Measurements from ENCODE around the gene LGI1. TPM values are rescaled to one million over a fixed set of nuclear protein-coding genes. Genes with fewer than 3 reads are reported as not detected.

LGI1 gene
- total RNA-seq, 2 donors from 2014 or later, result 4.7 TPM; not detected in 1

GRCh38 chr10:93726024-93726423 lies 31.7 kb upstream of the LGI1 start:
- H3K9me3 ChIP-seq, result no peaks in the 10 kb centered on the region
- no peaks in the 10 kb centered on the region for H3K4me1 ChIP-seq (ENCODE audit: control insufficient read depth in 1 of 2, low read depth in 2 of 2)
- no peaks in the 10 kb centered on the region for H3K27me3 ChIP-seq (replicated peaks; ENCODE audit: insufficient read depth)
- H3K36me3 ChIP-seq, result no peaks in the 10 kb centered on the region
- no peak for TF ChIP-seq CTCF (IDR thresholded peaks at IDR 0.05)
- DNase-seq (ENCODE audit: low spot score), result no peak
- H3K4me3 ChIP-seq, result no peak overlapping the region
- no peak for ATAC-seq (ENCODE audit: insufficient number of reproducible peaks, low FRiP score, low read depth)
- no peak overlapping the region for H3K27ac ChIP-seq

- Histone ChIP-seq H3K4me1 (ENCODE audit: control insufficient read depth in 1 of 2, low read depth in 2 of 2) (no peaks in the 10 kb centered on the region), H3K36me3 (no peaks in the 10 kb centered on the region), H3K27ac (no peak overlapping the region), H3K9me3 (no peaks in the 10 kb centered on the region), H3K4me3 (no peak overlapping the region), H3K27me3 (replicated peaks; ENCODE audit: insufficient read depth) (no peaks in the 10 kb centered on the region)
- DNase-seq (ENCODE audit: low spot score) (no peak), ATAC-seq (ENCODE audit: insufficient number of reproducible peaks, low FRiP score, low read depth) (no peak)
- no peak for TF ChIP-seq CTCF (IDR thresholded peaks at IDR 0.05)
Observed at GRCh38 chr10:93741367-93741766, 16.4 kb upstream of the LGI1 start.

GRCh38 chr10:93742633-93743349 lies 14.9 kb upstream of the LGI1 start:
- no peaks in the 10 kb centered on the region for H3K9me3 ChIP-seq
- no peak for DNase-seq (ENCODE audit: low spot score)
- peak overlapping the region; percentile 7 for H3K4me3 ChIP-seq
- TF ChIP-seq CTCF (IDR thresholded peaks at IDR 0.05), result no peak
- no peaks in the 10 kb centered on the region for H3K27me3 ChIP-seq (replicated peaks; ENCODE audit: insufficient read depth)
- peaks cover 0 to 7% of the 10 kb centered on the region in 2 donors for H3K4me1 ChIP-seq (ENCODE audit: control insufficient read depth in 1 of 2, low read depth in 2 of 2)
- H3K27ac ChIP-seq, result no peak overlapping the region
- H3K36me3 ChIP-seq, result no peaks in the 10 kb centered on the region
- ATAC-seq (ENCODE audit: insufficient number of reproducible peaks, low FRiP score, low read depth), result no peak

GRCh38 chr10:93745408-93746065 lies 12.2 kb upstream of the LGI1 start:
- no peak overlapping the region for H3K4me3 ChIP-seq
- no peaks in the 10 kb centered on the region for H3K27me3 ChIP-seq (replicated peaks; ENCODE audit: insufficient read depth)
- ATAC-seq (ENCODE audit: insufficient number of reproducible peaks, low FRiP score, low read depth) (no peak), DNase-seq (ENCODE audit: low spot score) (no peak)
- no peaks in the 10 kb centered on the region for H3K36me3 ChIP-seq
- TF ChIP-seq CTCF (IDR thresholded peaks at IDR 0.05), result no peak
- peaks cover 0 to 7% of the 10 kb centered on the region in 2 donors for H3K4me1 ChIP-seq (ENCODE audit: control insufficient read depth in 1 of 2, low read depth in 2 of 2)
- H3K9me3 ChIP-seq, result no peaks in the 10 kb centered on the region
- H3K27ac ChIP-seq, result no peak overlapping the region

GRCh38 chr10:93746844-93747284 lies 10.9 kb upstream of the LGI1 start:
- peak overlapping the region in 1 of 2 donors; percentile 27 for H3K27ac ChIP-seq
- DNase-seq (ENCODE audit: low spot score), result no peak

More at GRCh38 chr10:93746844-93747284, 10.9 kb upstream of the LGI1 start:
- Histone ChIP-seq H3K9me3 (no peaks in the 10 kb centered on the region), H3K4me3 (no peak overlapping the region), H3K4me1 (ENCODE audit: control insufficient read depth in 1 of 2, low read depth in 2 of 2) (peaks cover 0 to 13% of the 10 kb centered on the region in 2 donors), H3K36me3 (no peaks in the 10 kb centered on the region), H3K27me3 (replicated peaks; ENCODE audit: insufficient read depth) (no peaks in the 10 kb centered on the region)
- ATAC-seq (ENCODE audit: insufficient number of reproducible peaks, low FRiP score, low read depth), result no peak
- no peak for TF ChIP-seq CTCF (IDR thresholded peaks at IDR 0.05)

All from thoracic aorta (tissue), 2 donors.